HL-60 (cell line): ENCODE results near the gene CNOT8.

ENCODE experiments used
- CTCF ChIP-seq: IDR thresholded peaks from one replicate; pipeline ENCODE4 v1.5.1; 2011; ENCODE audit warnings: low read length, control low read depth, inconsistent platforms; ENCODE audit not compliant: insufficient read depth
- GABPA ChIP-seq: IDR thresholded peaks from 2 replicates; pipeline ENCODE4 v1.6.1; 2012; ENCODE audit warnings: low read depth
- SPI1 ChIP-seq: IDR thresholded peaks from 2 replicates; pipeline ENCODE4 v1.6.1; 2012; ENCODE audit warnings: low read depth, mild to moderate bottlenecking, borderline replicate concordance

DNA sequence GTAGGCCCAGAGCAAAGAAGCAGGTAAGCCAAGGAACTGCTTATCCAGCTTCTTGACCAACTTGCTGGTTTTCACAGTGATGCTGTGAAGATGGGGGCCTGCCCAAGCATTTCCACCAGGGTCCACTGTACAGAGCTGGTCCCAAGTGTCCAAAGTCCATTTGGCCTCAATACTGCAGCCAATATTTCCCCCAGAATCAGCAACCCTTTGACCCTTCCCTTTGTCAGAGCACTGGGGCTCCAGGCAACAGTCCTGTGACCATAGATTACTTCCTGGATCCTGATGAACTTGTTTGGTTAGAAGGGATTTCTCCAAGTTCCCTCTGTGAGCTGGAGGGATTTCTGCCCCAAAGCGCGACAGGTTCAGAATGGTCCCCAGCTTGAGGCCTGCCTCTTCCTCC, 34.4 kb upstream of the CNOT8 start:
- TF ChIP-seq CTCF: no peak
- no peak for TF ChIP-seq SPI1
- no peak for TF ChIP-seq GABPA
